Measurements from ENCODE around the gene CCNE1. TPM values are rescaled to one million over a fixed set of nuclear protein-coding genes. Genes with fewer than 3 reads are reported as not detected.
A peak's percentile ranks its signal among the peaks of the same experiment; 100 is the strongest.

CCNE1 gene
- total and polyA plus RNA-seq, 2 of the 13 experiments (the other 11 are each of a cell fraction or from before 2014, with no cell fraction given) = 16.0 to 50.6 TPM

- no peak for FAIRE-seq
- peaks cover 43% of the 10 kb centered on the region for H3K4me1 ChIP-seq (ENCODE audit: insufficient read depth, low read length)
- CTCF ChIA-PET (ENCODE audit: low intra/inter-chr PET ratio, low total read pairs) = no interaction called here
- no peaks in the 10 kb centered on the region for H3K27me3 ChIP-seq (ENCODE audit: control insufficient read depth in 1 of 2, insufficient read depth in 2 of 2, low read length in 2 of 2)
- H3K9me3 ChIP-seq (ENCODE audit: low read length) = no peaks in the 10 kb centered on the region
- no peak overlapping the region for H3K9ac ChIP-seq (ENCODE audit: insufficient read depth, low read depth, low read length)
- no peak overlapping the region for H3K27ac ChIP-seq (ENCODE audit: extremely low read length, insufficient read depth, low read length)
- in situ Hi-C loops (cut with HindIII; ENCODE audit: extremely low pct_ligation_motif_present, low pct_unique_long_range_greater_than_20kb) = no loop called here
- intact Hi-C loops (cut with micrococcal nuclease; ENCODE audit: unreplicated experiment) = loop anchor here (2.0 kb wide), 1 partner anchor 19 kb away; no protein-coding TSS in a partner anchor
- no peak overlapping the region; a peak in 1 of 6 replicates for H3K4me3 ChIP-seq (replicated peaks in 1 of 3; ENCODE audit: insufficient read depth in 1 of 3, low read depth in 2 of 3, low read length in 3 of 3)
- H3K79me2 ChIP-seq (ENCODE audit: insufficient read depth, low read length) = no peaks in the 10 kb centered on the region
- no peak for DNase-seq (ENCODE audit: low spot score)
- BruUV-seq (replicated peaks) = no TSS peak
- 62% methylated on average over 9 of the region's 9 CpGs for WGBS (ENCODE audit: low lambda C conversion rate)
- no peaks in the 10 kb centered on the region for H4K20me1 ChIP-seq (ENCODE audit: insufficient read depth, low read length)
- POLR2A ChIA-PET = no interaction called here
- no peaks in the 10 kb centered on the region for H3K36me3 ChIP-seq (replicated peaks in 1 of 2; ENCODE audit: control insufficient read depth in 1 of 2, insufficient read depth in 2 of 2, low read length in 2 of 2)
- peak overlapping the region; percentile 59 for H3K4me2 ChIP-seq (ENCODE audit: low read depth, low read length)
- H2AFZ ChIP-seq (ENCODE audit: low read length) = no peak overlapping the region
- no peak for ATAC-seq
- TF ChIP-seq ZNF18 (CRISPR knock-in tag; IDR thresholded peaks at IDR 0.05; ENCODE audit: insufficient replicate concordance) (no peak), HNF4A (CRISPR knock-in tag; IDR thresholded peaks at IDR 0.05) (peak; percentile 1; the same call in 1 of the 2 replicates), ZNF790 (CRISPR knock-in tag; IDR thresholded peaks at IDR 0.05; ENCODE audit: borderline replicate concordance) (no peak)
Observed at GRCh38 chr19:29837996-29838395, 26.2 kb downstream of the CCNE1 start.

DNA sequence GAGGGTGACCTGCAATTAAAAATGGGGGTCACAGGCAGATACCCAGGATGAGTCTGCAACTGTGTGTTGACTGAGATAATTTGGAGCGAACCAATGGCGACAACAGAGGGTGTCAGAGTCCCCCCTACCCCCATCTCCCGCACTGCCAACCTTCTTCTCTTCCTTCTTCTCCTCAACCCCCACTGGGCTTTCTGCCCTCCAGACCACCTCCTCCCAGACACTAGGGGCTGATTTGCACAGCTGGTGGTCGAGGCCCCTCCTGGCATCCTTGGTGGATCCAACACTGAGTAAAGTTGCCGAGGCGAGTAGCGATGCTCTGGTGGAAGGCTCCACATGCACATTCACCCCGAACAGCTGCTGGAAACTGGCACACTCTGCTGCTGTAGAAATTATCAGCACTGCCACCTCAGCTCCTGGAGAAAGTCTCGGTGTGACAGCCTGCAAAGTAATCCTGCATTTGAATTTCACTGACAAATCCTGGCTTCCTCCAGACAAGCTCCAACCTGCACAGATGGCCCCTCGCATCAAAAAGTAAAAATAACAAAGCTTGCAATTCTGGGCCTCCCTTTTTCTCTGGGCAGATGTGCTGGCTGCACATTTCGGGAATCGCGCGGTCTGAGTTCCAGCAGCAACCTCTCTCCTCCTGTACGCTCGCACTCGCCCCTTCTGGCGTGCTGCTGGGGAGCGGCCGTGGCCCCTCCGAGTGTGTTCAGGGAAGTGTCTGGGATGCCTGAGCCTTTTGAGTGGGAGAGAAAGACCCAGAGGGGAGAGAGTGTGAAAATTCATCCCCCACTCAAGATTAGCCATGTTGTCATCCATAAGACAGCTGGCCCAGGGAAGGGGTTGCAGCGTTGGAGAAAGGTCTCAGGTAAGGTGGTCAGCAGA lies 28.5 kb downstream of the CCNE1 start:
- in situ Hi-C loops (cut with HindIII; ENCODE audit: extremely low pct_ligation_motif_present, low pct_unique_long_range_greater_than_20kb) (no loop called here), intact Hi-C loops (cut with micrococcal nuclease; ENCODE audit: unreplicated experiment) (no loop called here)
- Histone ChIP-seq H3K36me3 (replicated peaks in 1 of 2; ENCODE audit: control insufficient read depth in 1 of 2, insufficient read depth in 2 of 2, low read length in 2 of 2) (no peaks in the 10 kb centered on the region), H3K79me2 (ENCODE audit: insufficient read depth, low read length) (no peaks in the 10 kb centered on the region), H3K4me3 (replicated peaks in 1 of 3; ENCODE audit: insufficient read depth in 1 of 3, low read depth in 2 of 3, low read length in 3 of 3) (no peak overlapping the region), H3K9me3 (ENCODE audit: low read length) (no peaks in the 10 kb centered on the region), H2AFZ (ENCODE audit: low read length) (no peak overlapping the region), H3K4me1 (ENCODE audit: insufficient read depth, low read length) (peaks cover 57% of the 10 kb centered on the region), H3K27me3 (ENCODE audit: control insufficient read depth in 1 of 2, insufficient read depth in 2 of 2, low read length in 2 of 2) (no peaks in the 10 kb centered on the region), H3K4me2 (ENCODE audit: low read depth, low read length) (peak overlapping the region; percentile 75; the same call in 1 of the 2 replicates), H3K9ac (ENCODE audit: insufficient read depth, low read depth, low read length) (no peak overlapping the region), H3K27ac (ENCODE audit: extremely low read length, insufficient read depth, low read length) (no peak overlapping the region), H4K20me1 (ENCODE audit: insufficient read depth, low read length) (no peaks in the 10 kb centered on the region)
- WGBS (ENCODE audit: low lambda C conversion rate) = 89% methylated on average over 22 of the region's 22 CpGs
- DNase-seq (ENCODE audit: low spot score) = no peak
- TF ChIP-seq ZBTB49 (CRISPR knock-in tag; IDR thresholded peaks at IDR 0.05; ENCODE audit: borderline replicate concordance) = no peak
- TF ChIP-seq ZNF788 (CRISPR knock-in tag; IDR thresholded peaks at IDR 0.05; ENCODE audit: borderline replicate concordance) = no peak
- TF ChIP-seq NFATC3 (CRISPR knock-in tag; IDR thresholded peaks at IDR 0.05) = no peak
- no peak for TF ChIP-seq NFYB (CRISPR knock-in tag; IDR thresholded peaks at IDR 0.05)
- no peak for TF ChIP-seq ONECUT2 (CRISPR knock-in tag; IDR thresholded peaks at IDR 0.05)
- TF ChIP-seq, protein P1, sequence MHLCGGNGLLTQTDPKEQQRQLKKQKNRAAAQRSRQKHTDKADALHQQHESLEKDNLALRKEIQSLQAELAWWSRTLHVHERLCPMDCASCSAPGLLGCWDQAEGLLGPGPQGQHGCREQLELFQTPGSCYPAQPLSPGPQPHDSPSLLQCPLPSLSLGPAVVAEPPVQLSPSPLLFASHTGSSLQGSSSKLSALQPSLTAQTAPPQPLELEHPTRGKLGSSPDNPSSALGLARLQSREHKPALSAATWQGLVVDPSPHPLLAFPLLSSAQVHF (CRISPR knock-in tag; IDR thresholded peaks at IDR 0.05) = no peak
- no peak for TF ChIP-seq ZSCAN5A (CRISPR knock-in tag; IDR thresholded peaks at IDR 0.05; ENCODE audit: borderline replicate concordance)
- POLR2A ChIA-PET = interaction anchor here (0.9 kb wide), 1 partner anchor 31 kb away, joined by 3 read pairs; no protein-coding TSS in a partner anchor
- CTCF ChIA-PET (ENCODE audit: low intra/inter-chr PET ratio, low total read pairs) = no interaction called here
- no TSS peak for BruUV-seq (replicated peaks)
- ATAC-seq = no peak
- FAIRE-seq = no peak
